Forelimb muscle (tissue), 1 donor: ENCODE measurements around the gene ADARB1. TPM values are rescaled to one million over a fixed set of nuclear protein-coding genes. Genes with fewer than 3 reads are reported as not detected.

Experiments
- DNase-seq: peaks from one replicate; pipeline ENCODE4 v3.0.0-alpha.2; 2013; ENCODE audit warnings: low read depth
- polyA plus RNA-seq: library from polyadenylated mRNA; unstranded; fragments of 120-200 nt; gene quantifications from one replicate; pipeline ENCODE4 v1.2.1, GENCODE V29; 2013; ENCODE audit not compliant: insufficient read length

ADARB1 gene
- polyA plus RNA-seq, 1 donor = 27.0 TPM

- DNase-seq = no peak
Observed at GRCh38 chr21:45225041-45225740, 150.8 kb downstream of the ADARB1 start.

DNA sequence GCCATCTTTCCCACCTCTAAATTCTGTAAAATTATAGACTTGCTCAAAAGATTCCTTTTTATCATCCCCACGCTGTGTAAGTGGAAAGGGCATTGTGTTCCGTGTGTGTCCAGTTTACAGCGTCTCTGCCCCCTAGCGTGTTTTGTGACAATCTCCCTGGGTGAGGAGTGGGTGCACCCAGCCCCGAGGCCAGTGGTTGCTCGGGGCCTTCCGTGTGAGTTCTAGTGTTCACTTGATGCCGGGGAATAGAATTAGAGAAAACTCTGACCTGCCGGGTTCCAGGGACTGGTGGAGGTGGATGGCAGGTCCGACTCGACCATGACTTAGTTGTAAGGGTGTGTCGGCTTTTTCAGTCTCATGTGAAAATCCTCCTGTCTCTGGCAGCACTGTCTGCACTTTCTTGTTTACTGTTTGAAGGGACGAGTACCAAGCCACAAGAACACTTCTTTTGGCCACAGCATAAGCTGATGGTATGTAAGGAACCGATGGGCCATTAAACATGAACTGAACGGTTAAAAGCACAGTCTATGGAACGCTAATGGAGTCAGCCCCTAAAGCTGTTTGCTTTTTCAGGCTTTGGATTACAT lies 151.5 kb downstream of the ADARB1 start:
- DNase-seq = no peak

DNA sequence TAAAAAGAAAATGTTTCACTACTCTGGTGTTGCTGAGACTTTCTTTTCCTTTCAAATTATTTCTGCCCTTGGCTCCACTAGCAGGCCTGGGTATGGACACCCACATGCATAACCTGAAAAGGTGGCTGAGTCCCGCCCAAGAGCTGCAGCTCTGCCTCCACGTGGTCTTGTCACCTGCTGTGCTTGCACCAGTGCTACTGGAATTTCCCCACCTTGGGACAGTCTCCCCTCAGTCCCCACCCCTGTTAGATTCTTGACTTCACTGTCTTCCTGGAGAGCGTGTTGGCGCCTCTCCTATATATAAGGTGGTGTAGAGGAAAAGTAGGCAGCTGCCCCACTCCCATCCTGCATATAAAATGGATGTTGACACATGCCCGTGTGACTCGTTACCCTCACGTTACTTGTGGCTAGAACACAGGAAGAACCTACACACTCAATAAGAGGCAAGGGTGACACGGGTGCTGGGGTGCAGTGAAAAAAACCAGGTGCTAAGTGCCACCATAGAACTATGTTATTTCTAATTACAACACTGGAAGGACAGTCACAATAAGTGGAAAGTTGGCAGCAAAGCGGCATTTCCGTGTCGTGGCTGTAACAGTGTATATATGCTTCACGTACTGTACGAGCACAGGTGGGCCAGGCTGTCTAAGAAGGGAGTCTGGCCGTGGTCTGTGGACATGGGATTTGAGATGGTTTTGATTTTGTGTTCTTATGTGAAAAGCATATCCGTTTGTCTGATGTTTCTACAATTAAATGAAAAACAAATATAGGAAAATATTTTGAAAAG lies 152.4 kb downstream of the ADARB1 start:
- no peak for DNase-seq

DNA sequence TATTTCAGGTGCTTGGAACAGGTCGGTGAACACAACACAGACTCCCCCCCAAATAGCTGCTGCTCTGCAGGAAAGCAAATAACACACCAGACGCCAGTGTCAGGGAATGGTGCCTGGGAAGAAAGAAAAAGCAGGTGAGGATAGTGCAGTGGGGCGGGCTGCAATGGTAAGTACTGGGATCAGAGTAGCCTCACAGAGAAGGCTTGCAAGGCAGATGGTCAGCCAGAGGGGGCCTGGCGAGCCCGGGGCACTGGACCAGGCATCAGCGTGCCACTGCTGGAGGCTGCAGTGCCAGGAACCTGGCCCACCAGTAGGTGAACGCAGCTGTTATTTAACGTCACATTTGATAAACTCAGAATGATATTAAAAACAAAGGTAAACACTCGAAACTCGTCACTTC lies 153.4 kb downstream of the ADARB1 start:
- DNase-seq = no peak

DNA sequence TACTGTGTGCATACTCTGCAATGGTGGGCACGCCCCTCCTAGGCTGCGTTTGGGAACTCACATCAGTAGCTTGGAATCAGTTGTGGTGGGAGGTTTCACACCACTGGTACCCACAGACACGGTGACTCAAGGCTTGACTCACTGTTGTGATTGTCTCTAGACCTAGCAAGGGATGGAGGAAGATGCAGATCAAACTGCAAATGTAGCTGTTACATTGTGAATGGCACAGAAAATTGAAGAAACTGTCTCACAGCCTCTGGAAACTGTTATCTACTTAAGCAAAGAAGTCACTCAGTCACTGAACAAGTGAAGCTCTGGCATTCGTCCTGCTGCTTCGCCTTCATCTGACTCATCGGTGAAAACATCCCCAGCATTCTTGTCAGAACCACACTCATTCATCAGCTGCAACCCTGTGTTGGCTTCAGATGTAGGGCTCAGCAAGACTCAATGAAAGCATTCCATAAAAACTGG lies 153.8 kb downstream of the ADARB1 start:
- no peak for DNase-seq

DNA sequence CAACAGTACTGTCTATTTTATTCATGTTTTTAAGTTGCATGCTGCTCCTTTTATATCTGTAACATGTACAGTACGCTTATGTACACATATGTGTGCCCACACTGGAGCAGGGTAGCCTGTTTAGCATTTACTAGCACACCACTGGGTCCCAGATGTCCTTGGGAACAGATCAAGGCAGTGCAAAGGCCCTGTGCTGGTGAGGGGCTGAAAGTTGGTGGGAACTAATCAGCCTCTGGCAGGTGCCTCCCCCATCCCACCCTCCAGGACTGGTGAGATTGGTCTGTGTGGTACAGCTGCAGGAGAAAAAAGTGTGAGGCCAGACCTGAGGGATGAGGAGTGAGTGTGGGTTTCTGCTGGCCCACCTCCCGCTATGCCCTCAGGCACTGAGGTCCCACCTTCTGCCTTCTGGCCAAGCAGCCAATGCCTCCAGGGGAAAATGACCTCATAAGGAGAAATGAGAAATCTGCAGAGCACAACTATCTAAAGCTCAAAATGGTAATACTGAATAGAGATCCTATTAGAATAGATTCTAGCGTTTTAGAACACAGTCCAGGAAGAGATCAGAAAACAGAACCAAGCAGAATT lies 154.4 kb downstream of the ADARB1 start:
- DNase-seq = no peak

GRCh38 chr21:45231705-45232104 lies 157.3 kb downstream of the ADARB1 start:
- DNase-seq = no peak

GRCh38 chr21:45234127-45234526 lies 159.7 kb downstream of the ADARB1 start:
- DNase-seq = no peak

DNA sequence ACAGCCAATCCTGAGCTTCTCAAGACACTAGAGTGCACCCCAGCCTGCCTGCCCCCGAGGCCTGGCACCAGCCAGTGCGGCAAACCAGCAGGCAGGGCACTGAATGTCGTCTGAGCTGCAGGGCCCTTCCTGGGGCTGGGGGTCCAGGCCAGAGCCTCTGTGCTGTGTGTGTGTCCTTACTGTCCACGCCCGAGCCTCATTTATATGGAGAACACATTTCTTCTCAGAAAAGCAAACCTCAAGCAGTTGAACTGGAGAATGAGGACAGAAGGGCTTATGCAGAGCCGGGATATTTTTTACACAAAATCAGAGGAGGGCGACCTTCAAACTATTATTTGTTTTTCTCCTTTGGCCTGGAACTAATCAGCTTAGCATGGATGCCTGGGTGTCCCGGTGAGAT lies 160.6 kb downstream of the ADARB1 start:
- DNase-seq = no peak

- DNase-seq = no peak
Observed at GRCh38 chr21:45235488-45235887, 161.1 kb downstream of the ADARB1 start.

DNA sequence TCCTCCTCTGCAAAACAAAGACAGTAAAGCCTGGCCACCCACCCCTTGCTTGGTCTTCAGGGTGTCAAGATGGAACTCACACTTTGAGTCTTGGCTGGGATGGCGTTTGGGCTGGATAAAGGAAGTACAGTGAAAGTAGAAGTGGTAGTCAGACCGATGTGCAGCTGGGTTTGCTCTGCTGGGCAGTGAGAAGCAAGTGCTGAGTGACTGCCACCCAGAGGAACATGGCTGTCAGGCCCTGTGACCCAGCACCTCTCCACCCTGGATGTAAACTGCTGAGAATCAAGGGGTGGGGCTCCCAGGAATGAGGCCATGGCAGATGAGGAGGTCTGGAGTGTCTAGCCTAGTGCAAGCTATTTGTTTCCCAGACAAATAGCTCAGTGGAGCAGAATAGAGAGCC lies 162.1 kb downstream of the ADARB1 start:
- no peak for DNase-seq

DNA sequence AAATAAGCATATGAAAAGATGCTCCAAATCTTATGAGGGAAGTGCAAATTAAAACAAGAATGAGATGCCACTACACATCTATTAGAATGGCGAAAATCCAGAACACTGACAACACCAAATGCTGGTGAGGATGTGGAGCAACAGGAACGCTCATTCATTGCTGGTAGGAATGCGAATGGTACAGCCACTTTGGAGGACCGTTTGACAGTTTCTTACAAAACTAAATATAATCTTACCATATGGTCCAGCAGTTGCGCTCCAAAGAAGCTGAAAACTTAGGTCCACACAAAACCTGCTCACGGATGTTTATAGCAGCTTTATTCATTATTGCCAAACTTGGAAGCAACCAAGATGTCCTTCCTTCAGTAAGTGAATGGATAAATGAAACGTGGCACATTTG lies 163.0 kb downstream of the ADARB1 start:
- no peak for DNase-seq

DNA sequence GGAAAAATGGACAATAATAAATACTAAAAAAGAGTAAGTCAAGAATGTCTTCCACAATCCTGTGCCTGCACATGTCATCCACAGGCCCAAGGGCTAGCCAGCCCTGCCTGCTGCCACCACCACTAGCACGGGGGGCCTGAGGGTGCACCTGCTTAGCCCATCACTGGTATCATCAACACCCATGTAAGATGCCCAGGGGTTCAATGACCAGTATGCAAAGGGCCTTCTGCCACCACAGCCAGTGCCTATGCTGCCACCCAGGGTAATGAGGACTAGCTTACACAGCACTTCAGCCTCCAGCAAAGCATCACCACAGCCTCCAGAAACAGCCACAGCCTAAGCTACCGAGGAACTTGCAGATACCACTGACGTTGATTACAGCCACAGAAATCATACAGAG lies 167.0 kb downstream of the ADARB1 start:
- no peak for DNase-seq

- no peak for DNase-seq
Observed at GRCh38 chr21:45243603-45244002, 169.2 kb downstream of the ADARB1 start.

DNA sequence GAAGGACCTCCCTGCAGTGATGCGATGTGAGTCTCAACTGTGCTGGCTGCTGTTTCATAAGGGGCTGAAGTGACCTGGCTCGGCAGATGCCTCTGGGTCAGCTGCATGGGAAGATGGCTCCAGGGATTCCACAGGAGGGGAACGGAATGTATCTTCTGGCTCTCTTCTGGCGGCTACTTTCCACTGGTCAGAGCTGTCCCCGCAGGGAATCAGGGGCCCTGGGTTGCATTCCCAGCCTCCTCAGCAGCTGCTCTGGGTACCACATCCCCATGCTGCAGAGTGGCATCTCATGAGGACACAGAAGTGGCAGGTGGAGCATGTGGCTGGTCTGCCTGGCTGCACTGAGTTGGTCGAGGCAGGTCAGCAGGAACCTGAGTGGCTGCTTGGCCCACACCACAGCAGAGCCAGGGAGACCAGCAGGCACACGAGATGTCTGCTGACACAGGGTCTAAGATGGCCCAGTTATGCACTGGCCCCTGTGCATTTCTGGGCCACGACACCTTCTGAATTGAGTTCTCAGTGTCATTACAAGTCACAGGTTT lies 170.5 kb downstream of the ADARB1 start:
- no peak for DNase-seq

DNA sequence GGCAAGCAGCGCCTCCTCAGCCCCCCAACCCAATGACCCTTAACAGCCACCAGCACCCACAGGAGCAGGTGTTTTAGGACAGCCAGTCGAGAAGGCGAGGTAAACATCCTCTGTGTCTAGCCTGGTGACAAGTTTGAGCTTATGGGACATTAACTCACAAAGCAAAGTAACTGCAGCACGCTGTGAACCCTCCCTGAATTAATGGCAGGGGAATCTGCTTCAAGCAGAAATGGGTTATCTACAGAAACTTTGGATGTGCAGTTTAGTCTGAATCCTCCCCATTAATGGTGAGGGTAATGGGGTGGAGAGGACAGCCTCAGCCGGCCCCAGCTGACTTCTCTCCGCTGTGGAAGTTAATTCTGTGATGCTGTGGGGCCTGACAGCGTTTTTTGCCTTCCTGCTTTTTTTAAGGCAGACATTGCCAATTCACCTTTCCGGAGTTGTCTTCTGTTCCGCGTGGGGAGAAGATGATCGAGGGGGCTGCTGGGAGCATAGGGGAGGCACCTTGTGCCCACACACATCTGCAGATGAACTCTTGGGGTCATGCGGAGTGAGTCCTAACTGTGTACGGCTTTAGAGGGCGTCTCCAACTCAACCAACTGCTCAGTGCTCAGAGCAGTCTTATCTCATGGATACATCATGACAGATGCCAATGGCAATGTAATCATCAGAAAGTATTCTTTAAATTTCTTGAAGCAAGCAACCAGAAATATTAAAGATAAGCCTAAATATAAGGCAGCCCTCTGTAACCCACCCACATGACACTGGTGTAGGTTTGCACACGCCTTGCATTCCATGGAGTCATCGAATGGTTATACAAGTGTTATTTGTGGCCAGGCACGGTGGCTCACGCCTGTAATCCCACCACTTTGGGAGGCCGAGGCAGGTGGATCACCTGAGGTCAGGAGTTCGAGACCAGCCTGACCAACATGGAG lies 172.3 kb downstream of the ADARB1 start:
- no peak for DNase-seq

DNA sequence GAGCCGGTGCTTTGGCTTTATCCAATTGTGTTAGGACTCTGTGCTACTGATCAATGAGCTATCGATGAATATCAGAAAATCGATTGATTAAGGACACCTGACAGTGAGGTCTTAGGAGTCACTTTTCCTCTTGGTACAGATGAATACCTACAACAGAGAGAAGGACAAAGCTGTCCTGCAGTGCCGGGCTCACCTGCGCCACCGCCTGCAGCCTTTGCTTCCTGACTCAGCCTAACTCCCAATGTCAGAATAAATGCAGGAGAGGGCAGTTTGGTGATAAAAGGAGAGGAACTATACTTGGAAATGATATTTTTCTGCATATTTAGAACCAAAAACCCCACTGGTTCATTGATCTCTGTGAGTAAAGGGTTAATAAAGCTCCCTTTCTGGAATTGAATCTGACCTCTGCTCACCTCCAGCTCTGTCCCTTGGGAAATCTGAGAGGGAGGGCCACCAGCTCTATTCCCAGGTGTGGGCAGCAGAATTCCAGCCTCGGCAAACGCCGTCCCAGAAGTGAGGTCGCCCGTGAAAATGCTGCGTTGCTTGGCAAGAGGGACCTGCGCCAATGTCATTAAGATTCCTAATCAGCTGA lies 174.0 kb downstream of the ADARB1 start:
- DNase-seq = no peak

DNA sequence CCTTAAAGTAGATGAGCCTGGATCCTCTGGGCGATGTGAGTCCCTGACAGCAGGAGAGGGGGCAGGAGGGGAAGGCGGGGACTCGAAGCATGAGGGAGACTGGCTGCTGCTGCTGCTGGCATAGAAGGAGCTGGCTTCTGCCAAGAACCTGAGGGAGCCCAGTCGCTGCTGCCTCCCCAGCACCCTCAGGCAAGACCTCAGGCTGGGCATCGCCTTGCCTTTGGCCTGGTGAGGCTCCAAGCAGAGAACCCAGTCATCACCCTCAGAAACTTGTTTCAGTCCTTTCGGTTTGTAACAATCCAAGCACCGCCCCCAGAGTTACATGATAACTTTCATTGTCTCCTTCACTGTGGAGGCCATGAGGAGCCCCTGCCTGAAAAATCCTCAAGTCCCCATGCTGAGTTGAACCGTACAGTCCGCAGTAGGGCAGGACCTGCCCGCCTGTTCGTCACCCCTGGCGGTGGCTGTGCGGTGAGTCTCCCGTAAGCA lies 174.6 kb downstream of the ADARB1 start:
- DNase-seq = no peak

DNA sequence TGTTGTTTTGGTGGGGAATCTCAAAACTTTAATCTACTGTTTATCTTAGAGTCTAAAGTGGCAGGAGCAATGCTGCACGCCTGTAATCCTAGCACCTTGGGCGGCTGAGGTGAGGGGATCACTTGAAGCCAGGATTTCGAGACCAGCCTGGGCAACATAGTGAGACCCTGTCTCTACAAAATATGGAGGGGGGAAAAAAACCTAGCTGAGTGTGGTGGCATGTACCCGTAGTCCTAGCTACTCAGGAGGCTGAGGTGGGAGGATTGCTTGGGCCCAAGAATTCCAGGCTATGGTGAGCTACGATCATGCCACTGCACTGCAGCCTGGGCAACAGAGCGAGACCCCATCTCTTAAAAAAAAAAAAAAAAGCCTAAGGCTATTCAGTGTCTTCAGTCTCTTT lies 175.2 kb downstream of the ADARB1 start:
- DNase-seq = no peak

DNA sequence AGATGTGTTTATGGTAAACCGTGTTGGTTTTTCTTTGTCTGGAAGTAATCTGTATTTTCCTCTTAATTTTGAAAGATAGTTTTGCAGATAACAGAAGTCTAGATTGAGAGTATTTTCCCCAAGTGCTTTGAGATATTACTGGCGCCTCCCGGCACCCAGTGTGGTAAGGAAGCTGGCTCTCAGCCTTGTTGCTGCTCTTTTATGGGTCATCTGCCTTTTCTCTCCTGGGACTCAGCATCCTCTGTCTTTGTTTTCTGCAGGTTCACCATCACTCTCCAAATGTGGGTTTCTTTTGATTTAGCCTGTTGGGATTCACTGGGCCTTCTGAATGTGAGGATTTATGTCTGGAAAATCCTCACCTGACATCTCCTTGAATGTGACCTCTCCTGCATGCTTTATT lies 175.9 kb downstream of the ADARB1 start:
- DNase-seq = no peak
